PC-3 (cell line): ENCODE results near the gene FLNA. TPM values are rescaled to one million over a fixed set of nuclear protein-coding genes. Genes with fewer than 3 reads are reported as not detected.

Experiments
- ATAC-seq: fragments of 200-7000 bp; cut with Tn5 transposase; 2 replicates; pipeline ENCODE4 v1.9.1; 2020; ENCODE audit warnings: mild to moderate bottlenecking, moderate library complexity
- BruUV-seq: library from RNA; stranded (reverse); fragments of 400-500 nt; replicated peaks from 2 replicates; lab custom pipeline; 2021; lab: Mats Ljungman, UMichigan
- CTCF ChIA-PET: fragments of 300-600 bp; sonication (Branson Sonifier 250); formaldehyde crosslinking; loops from one replicate; lab custom pipeline; 2022; ENCODE audit warnings: antibody characterized with exemption; lab: Charles Lee
- POLR2A ChIA-PET: fragments of 300-600 bp; sonication (Branson Sonifier 250); formaldehyde crosslinking; loops from one replicate; lab custom pipeline; 2022; ENCODE audit warnings: antibody characterized with exemption; ENCODE audit not compliant: unreplicated experiment; lab: Charles Lee
- DNase-seq: peaks from one replicate; pipeline ENCODE4 v3.0.0-alpha.2; 2015
- H2AFZ ChIP-seq: fragments of 300-600 bp; sonication (generic); 2 replicates; pipeline ENCODE4 v1.6.0; 2016; ENCODE audit warnings: antibody characterized with exemption, low read length
- H3F3A ChIP-seq: fragments of 300-600 bp; sonication (generic); one replicate; pipeline ENCODE4 v1.6.0; 2017; ENCODE audit warnings: antibody characterized with exemption, low read length, control low read depth, mild to moderate bottlenecking; ENCODE audit not compliant: unreplicated experiment
- H3K27ac ChIP-seq: fragments of 300-600 bp; sonication (generic); 2 replicates; pipeline ENCODE4 v1.5.1; 2016; ENCODE audit warnings: mild to moderate bottlenecking, low read length
- H3K27me3 ChIP-seq: fragments of 300-600 bp; sonication (generic); 2 replicates; pipeline ENCODE4 v1.6.1; 2016; ENCODE audit warnings: low read length, mixed read lengths
- H3K36me3 ChIP-seq: fragments of 300-600 bp; sonication (generic); 2 replicates; pipeline ENCODE4 v1.6.1; 2016; ENCODE audit warnings: low read depth, mixed run types, low read length, mixed read lengths
- H3K4me1 ChIP-seq: fragments of 300-600 bp; sonication (generic); 2 replicates; pipeline ENCODE4 v1.5.1; 2016; ENCODE audit warnings: low read length; ENCODE audit not compliant: insufficient read depth
- H3K4me2 ChIP-seq: fragments of 300-600 bp; sonication (generic); 2 replicates; pipeline ENCODE4 v1.6.0; 2016; ENCODE audit warnings: low read length
- H3K4me3 ChIP-seq: fragments of 300-600 bp; sonication (generic); 2 replicates; pipeline ENCODE4 v1.5.1; 2016; ENCODE audit warnings: mild to moderate bottlenecking, low read length, mixed read lengths
- H3K79me2 ChIP-seq: fragments of 300-600 bp; sonication (generic); 2 replicates; pipeline ENCODE4 v1.6.1; 2017; ENCODE audit warnings: low read length, mixed read lengths
- H3K9ac ChIP-seq: fragments of 300-600 bp; sonication (generic); 2 replicates; pipeline ENCODE4 v1.6.0; 2016; ENCODE audit warnings: mild to moderate bottlenecking, low read length
- H3K9me2 ChIP-seq: fragments of 300-600 bp; sonication (generic); replicated peaks from 2 replicates; pipeline ENCODE4 v1.6.1; 2016; ENCODE audit warnings: mixed run types, low read length, mixed read lengths
- H3K9me3 ChIP-seq: fragments of 300-600 bp; sonication (generic); 2 replicates; pipeline ENCODE4 v1.6.1; 2016; ENCODE audit warnings: low read length, mixed read lengths
- H4K20me1 ChIP-seq: fragments of 300-600 bp; sonication (generic); 2 replicates; pipeline ENCODE4 v1.6.1; 2016; ENCODE audit warnings: low read length, mixed read lengths
- EZH2 ChIP-seq: fragments of 300-600 bp; sonication (generic); IDR thresholded peaks from one replicate; pipeline ENCODE4 v1.6.1; 2017; ENCODE audit warnings: antibody characterized with exemption, mild to moderate bottlenecking, low read length; ENCODE audit not compliant: unreplicated experiment
- EZH2phosphoT487 ChIP-seq: fragments of 300-600 bp; sonication (generic); IDR thresholded peaks from 2 replicates; pipeline ENCODE4 v1.6.1; 2018; ENCODE audit warnings: mild to moderate bottlenecking, antibody characterized with exemption, low read length, borderline replicate concordance
- intact Hi-C: fragments of 100-400 bp; cut with micrococcal nuclease; formaldehyde crosslinking; loops from 2 replicates; pipeline ENCODE4 v1.9.0; 2023
- total RNA-seq: library from RNA; depleted of rRNA; stranded (reverse); fragments of >200 nt; gene quantifications from 2 replicates; pipeline ENCODE4 v1.2.3, GENCODE V29; 2014
- TF ChIP-seq, protein P1 (sequence below): fragments of 300-600 bp; sonication (generic); conservative IDR thresholded peaks from 2 replicates; pipeline ENCODE4 v1.5.1; 2017; ENCODE audit warnings: antibody characterized with exemption, low read depth, mild to moderate bottlenecking, low read length

FLNA gene
- total RNA-seq, 1 experiment from 2014 or later = 2,058 TPM

DNA sequence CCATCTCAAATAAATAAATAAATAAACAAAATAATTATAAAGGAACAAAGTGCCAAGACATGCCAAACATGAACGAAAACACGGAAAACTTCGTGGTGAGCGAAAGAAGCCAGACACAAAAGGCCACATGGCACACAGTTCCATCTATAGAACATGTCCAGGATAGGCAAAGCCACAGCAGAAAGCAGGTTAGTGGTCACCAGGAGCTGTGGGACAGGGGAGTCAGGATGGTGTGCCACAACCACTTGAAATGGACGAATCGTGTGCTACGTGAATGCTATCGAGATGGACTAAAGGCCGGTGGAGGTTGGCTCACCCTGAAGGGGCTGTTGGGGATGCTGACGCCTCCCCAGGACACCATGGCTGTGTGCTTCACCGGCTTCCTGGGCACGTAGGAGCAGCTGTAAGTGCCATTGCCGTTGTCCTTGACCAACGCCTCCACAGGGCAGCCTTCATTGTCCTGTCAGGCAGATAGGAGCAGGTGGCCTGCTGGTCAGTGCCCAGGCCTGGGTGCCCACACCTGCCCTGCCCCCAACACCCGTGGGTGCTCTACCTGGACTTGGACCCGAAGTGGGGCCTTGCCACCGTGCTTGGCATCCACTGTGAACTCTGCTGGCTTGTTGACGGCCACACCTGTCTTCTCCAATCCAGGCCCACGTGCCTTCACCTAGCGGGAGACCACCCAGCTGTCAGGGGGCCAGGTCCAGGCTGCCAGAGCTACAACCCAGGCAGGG, 10.6 kb downstream of the FLNA start:
- ATAC-seq = no peak
- H2AFZ ChIP-seq = no peak overlapping the region
- BruUV-seq = no TSS peak
- H3K4me3 ChIP-seq = no peak overlapping the region
- no peak overlapping the region for H3K4me2 ChIP-seq
- intact Hi-C loops = no loop called here
- peaks cover 51% of the 10 kb centered on the region for H4K20me1 ChIP-seq
- DNase-seq = no peak
- H3K9me2 ChIP-seq = no peaks in the 10 kb centered on the region
- no peak overlapping the region for H3K27ac ChIP-seq
- POLR2A ChIA-PET = no interaction called here
- H3K4me1 ChIP-seq = peaks cover 15% of the 10 kb centered on the region
- TF ChIP-seq EZH2phosphoT487 = no peak
- TF ChIP-seq, protein P1, sequence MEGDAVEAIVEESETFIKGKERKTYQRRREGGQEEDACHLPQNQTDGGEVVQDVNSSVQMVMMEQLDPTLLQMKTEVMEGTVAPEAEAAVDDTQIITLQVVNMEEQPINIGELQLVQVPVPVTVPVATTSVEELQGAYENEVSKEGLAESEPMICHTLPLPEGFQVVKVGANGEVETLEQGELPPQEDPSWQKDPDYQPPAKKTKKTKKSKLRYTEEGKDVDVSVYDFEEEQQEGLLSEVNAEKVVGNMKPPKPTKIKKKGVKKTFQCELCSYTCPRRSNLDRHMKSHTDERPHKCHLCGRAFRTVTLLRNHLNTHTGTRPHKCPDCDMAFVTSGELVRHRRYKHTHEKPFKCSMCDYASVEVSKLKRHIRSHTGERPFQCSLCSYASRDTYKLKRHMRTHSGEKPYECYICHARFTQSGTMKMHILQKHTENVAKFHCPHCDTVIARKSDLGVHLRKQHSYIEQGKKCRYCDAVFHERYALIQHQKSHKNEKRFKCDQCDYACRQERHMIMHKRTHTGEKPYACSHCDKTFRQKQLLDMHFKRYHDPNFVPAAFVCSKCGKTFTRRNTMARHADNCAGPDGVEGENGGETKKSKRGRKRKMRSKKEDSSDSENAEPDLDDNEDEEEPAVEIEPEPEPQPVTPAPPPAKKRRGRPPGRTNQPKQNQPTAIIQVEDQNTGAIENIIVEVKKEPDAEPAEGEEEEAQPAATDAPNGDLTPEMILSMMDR = no peak
- no peak for TF ChIP-seq EZH2
- peaks cover 78% of the 10 kb centered on the region for H3K36me3 ChIP-seq
- H3K9ac ChIP-seq = no peak overlapping the region
- no peaks in the 10 kb centered on the region for H3F3A ChIP-seq
- H3K27me3 ChIP-seq = no peaks in the 10 kb centered on the region
- H3K9me3 ChIP-seq = no peaks in the 10 kb centered on the region
- CTCF ChIA-PET = no interaction called here
- H3K79me2 ChIP-seq = peaks cover 68% of the 10 kb centered on the region

DNA sequence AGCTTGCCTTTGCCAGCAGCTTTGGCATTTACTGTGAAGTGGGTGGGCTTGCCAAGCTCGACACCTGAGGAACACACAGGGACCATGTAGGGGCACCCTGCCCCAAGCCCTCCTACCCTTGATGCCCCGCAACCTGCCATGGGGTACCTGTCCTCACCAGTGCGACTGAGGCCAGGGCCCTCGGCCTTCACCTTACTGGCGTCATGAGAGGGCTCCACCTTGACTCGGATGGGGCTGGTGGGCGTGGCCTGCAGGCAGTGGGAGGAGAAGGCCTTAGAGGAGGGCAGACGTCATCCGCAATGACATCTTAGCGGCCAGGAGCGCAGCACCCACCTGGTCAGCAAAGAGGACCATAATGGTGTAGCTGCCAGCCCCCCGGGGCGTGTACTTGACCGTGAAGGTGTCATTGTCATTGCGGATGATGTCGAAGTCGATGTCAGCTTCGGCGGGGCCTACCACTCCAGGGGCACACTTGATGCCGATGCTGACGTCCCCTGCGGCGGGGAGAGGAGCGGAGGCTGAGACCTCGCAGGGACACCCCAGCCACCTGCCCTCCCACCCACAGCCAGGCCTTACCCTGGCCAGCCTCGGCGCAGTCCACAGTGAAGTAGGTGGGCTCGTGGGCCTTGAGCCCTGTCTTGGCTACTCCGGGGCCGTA, 12.2 kb downstream of the FLNA start:
- H3K9me2 ChIP-seq = no peaks in the 10 kb centered on the region
- TF ChIP-seq EZH2phosphoT487 (no peak), EZH2 (no peak)
- TF ChIP-seq, protein P1 = no peak
- ChIA-PET POLR2A (no interaction called here), CTCF (no interaction called here)
- no peak for DNase-seq
- H3K4me3 ChIP-seq = no peak overlapping the region
- no peak overlapping the region for H3K4me2 ChIP-seq
- ATAC-seq = no peak
- BruUV-seq = TSS peak; percentile 8
- H3K36me3 ChIP-seq = peaks cover 79% of the 10 kb centered on the region
- H3K4me1 ChIP-seq = no peaks in the 10 kb centered on the region
- H3K79me2 ChIP-seq = peaks cover 54% of the 10 kb centered on the region
- no peaks in the 10 kb centered on the region for H3K27me3 ChIP-seq
- no peak overlapping the region for H2AFZ ChIP-seq
- H3F3A ChIP-seq = no peaks in the 10 kb centered on the region
- no peak overlapping the region for H3K27ac ChIP-seq
- intact Hi-C loops = no loop called here
- H3K9me3 ChIP-seq = no peaks in the 10 kb centered on the region
- peaks cover 42% of the 10 kb centered on the region for H4K20me1 ChIP-seq
- no peak overlapping the region for H3K9ac ChIP-seq
